ENCODE measurements around the gene KNCN. TPM values are rescaled to one million over a fixed set of nuclear protein-coding genes. Genes with fewer than 3 reads are reported as not detected.

Gene KNCN
- total and polyA plus RNA-seq, 2 experiments from 2014 or later, result not detected

GRCh38 chr1:46521414-46521813, 30.0 kb downstream of the KNCN start:
- Histone ChIP-seq H4K20me1 (replicated peaks; ENCODE audit: insufficient read depth) (no peaks in the 10 kb centered on the region), H3K4me1 (ENCODE audit: insufficient read depth) (peaks cover 58% of the 10 kb centered on the region), H3K36me3 (ENCODE audit: insufficient read depth) (no peaks in the 10 kb centered on the region), H3K4me3 (no peak overlapping the region), H3K27me3 (ENCODE audit: insufficient read depth) (peaks cover 87% of the 10 kb centered on the region), H3K79me2 (replicated peaks; ENCODE audit: insufficient read depth) (no peaks in the 10 kb centered on the region), H3K27ac (ENCODE audit: low read depth) (no peak overlapping the region), H2AFZ (no peak overlapping the region), H3F3A (replicated peaks; ENCODE audit: low read depth) (peaks cover 5% of the 10 kb centered on the region; the same call in 1 of the 2 replicates), H3K9me2 (ENCODE audit: insufficient read depth) (no peaks in the 10 kb centered on the region), H3K4me2 (no peak overlapping the region)
- Mint-ChIP-seq H3K36me3 (ENCODE audit: low read depth) (no peaks in the 10 kb centered on the region), H3K27ac (no peak overlapping the region), H3K27me3 (ENCODE audit: insufficient read depth, low read depth, poor library complexity) (peaks cover 65% of the 10 kb centered on the region), H3K9me3 (peaks cover 3% of the 10 kb centered on the region; the same call in 1 of the 3 replicates), H3K4me3 (no peak overlapping the region), H3K4me1 (peaks cover 69% of the 10 kb centered on the region)
- ATAC-seq (no peak), DNase-seq (ENCODE audit: low spot score) (no peak)
- TF ChIP-seq ZNF114 (CRISPR knock-in tag; IDR thresholded peaks at IDR 0.05) (no peak), ETS1 (IDR thresholded peaks at IDR 0.05) (no peak), REST (IDR thresholded peaks at IDR 0.05; ENCODE audit: unreplicated experiment) (no peak), CREB1 (CRISPR knock-in tag; IDR thresholded peaks at IDR 0.05; ENCODE audit: low read depth) (no peak), ZNF331 (CRISPR knock-in tag; IDR thresholded peaks at IDR 0.05; ENCODE audit: low read depth) (no peak), EZH2phosphoT487 (IDR thresholded peaks at IDR 0.05; ENCODE audit: unreplicated experiment) (no peak), POLR2AphosphoS5 (IDR thresholded peaks at IDR 0.05; ENCODE audit: low read depth) (no peak), JUNB (IDR thresholded peaks at IDR 0.05; ENCODE audit: unreplicated experiment) (no peak), NANOG (IDR thresholded peaks at IDR 0.05; ENCODE audit: borderline replicate concordance) (no peak), STAT1 (IDR thresholded peaks at IDR 0.05; ENCODE audit: unreplicated experiment) (no peak), CTCF (conservative IDR thresholded peaks at IDR 0.05; ENCODE audit: low read depth in 2 of 2) (no peak), EZH2 (IDR thresholded peaks at IDR 0.05; ENCODE audit: low read depth, unreplicated experiment) (no peak)
